ENCODE results near the gene PTPRD.

GRCh38 chr9:8552732-8553131 lies 2060.1 kb downstream of the PTPRD start:
- no peak for TF ChIP-seq CTCF (IDR thresholded peaks at IDR 0.05 in 4 of 5, conservative IDR thresholded peaks at IDR 0.05 in 1 of 5)
- TF ChIP-seq POLR2A (IDR thresholded peaks at IDR 0.05), result no peak
